Mammary epithelial cell (primary cell): ENCODE measurements around the gene IRX6.

Source experiments
- CTCF ChIP-seq, 2 donors: IDR thresholded peaks in 1 of 2; conservative IDR thresholded peaks in 1 of 2; 2 replicates each; pipeline ENCODE4 v1.5.1; 2011 to 2012; ENCODE audit warnings: inconsistent platforms in 2 of 2, low read length in 2 of 2, mild to moderate bottlenecking in 2 of 2, control low read depth in 1 of 2, low read depth in 1 of 2; ENCODE audit not compliant: insufficient read depth in 1 of 2; ENCODE audit errors: extremely low read depth in 1 of 2
- EZH2 ChIP-seq: IDR thresholded peaks from 2 replicates; pipeline ENCODE4 v1.6.1; 2012; ENCODE audit warnings: low read length, inconsistent platforms, borderline replicate concordance

GRCh38 chr16:55274391-55274790 lies 49.6 kb upstream of the IRX6 start:
- TF ChIP-seq CTCF (conservative IDR thresholded peaks at IDR 0.05 in 1 of 2, IDR thresholded peaks at IDR 0.05 in 1 of 2; ENCODE audit: extremely low read depth in 1 of 2, insufficient read depth in 1 of 2, low read depth in 1 of 2, low read length in 2 of 2) (no peak), EZH2 (no peak)
